Stimulated activated effector memory CD8-positive, alpha-beta T cell treated with anti-CD3 and anti-CD28 coated beads, Interleukin-12 subunit alpha, Interleukin-12 subunit beta, amount 100 ng/mL, for 72 hours (primary cell): Measurements from ENCODE around the gene PLA2G15.

Source experiments
- ATAC-seq: fragments of 150-1000 bp; cut with Tn5 transposase; 2 replicates; pipeline ENCODE4 v1.10.0; 2021
- DNase-seq, 2 donors: peaks; one replicate each; pipeline ENCODE4 v3.0.0; 2021 to 2022; ENCODE audit warnings: low spot score in 2 of 2
- H3K27ac Mint-ChIP-seq: one replicate; pipeline ENCODE4 v1.8.0; 2022; ENCODE audit warnings: mild to moderate bottlenecking, mixed read lengths
- H3K36me3 Mint-ChIP-seq: one replicate; pipeline ENCODE4 v1.8.0; 2022; ENCODE audit warnings: mild to moderate bottlenecking, mixed read lengths
- H3K4me1 Mint-ChIP-seq: one replicate; pipeline ENCODE4 v1.8.0; 2022; ENCODE audit warnings: mixed read lengths
- H3K4me3 Mint-ChIP-seq: one replicate; pipeline ENCODE4 v1.8.0; 2022; ENCODE audit warnings: mild to moderate bottlenecking, mixed read lengths
- H3K9me3 Mint-ChIP-seq: one replicate; pipeline ENCODE4 v1.8.0; 2022; ENCODE audit warnings: mixed read lengths

The PLA2G15 gene

GRCh38 chr16:68228652-68229051, 16.5 kb upstream of the PLA2G15 start:
- H3K4me3 Mint-ChIP-seq: no peak overlapping the region
- H3K4me1 Mint-ChIP-seq: peaks cover 35% of the 10 kb centered on the region
- ATAC-seq: no peak
- no peak overlapping the region for H3K27ac Mint-ChIP-seq
- H3K36me3 Mint-ChIP-seq: peaks cover 91% of the 10 kb centered on the region
- H3K9me3 Mint-ChIP-seq: no peaks in the 10 kb centered on the region
- DNase-seq: no peak

GRCh38 chr16:68229431-68230175, 15.6 kb upstream of the PLA2G15 start:
- Mint-ChIP-seq H3K27ac (peak overlapping the region; percentile 74), H3K36me3 (peaks cover 82% of the 10 kb centered on the region), H3K4me1 (peaks cover 39% of the 10 kb centered on the region), H3K9me3 (no peaks in the 10 kb centered on the region), H3K4me3 (no peak overlapping the region)
- peak in 1 of 2 donors; percentile 74 for DNase-seq
- no peak for ATAC-seq

- peaks cover 41% of the 10 kb centered on the region for H3K4me1 Mint-ChIP-seq
- ATAC-seq (no peak), DNase-seq (no peak)
- peaks cover 76% of the 10 kb centered on the region for H3K36me3 Mint-ChIP-seq
- H3K27ac Mint-ChIP-seq: peak overlapping the region; percentile 74
- H3K9me3 Mint-ChIP-seq: no peaks in the 10 kb centered on the region
- no peak overlapping the region for H3K4me3 Mint-ChIP-seq
Measured at GRCh38 chr16:68230176-68230571, 15.0 kb upstream of the PLA2G15 start.

GRCh38 chr16:68230956-68231355, 14.2 kb upstream of the PLA2G15 start:
- no peak for DNase-seq
- ATAC-seq: no peak
- Mint-ChIP-seq H3K4me1 (peaks cover 33% of the 10 kb centered on the region), H3K27ac (peak overlapping the region; percentile 23), H3K9me3 (no peaks in the 10 kb centered on the region), H3K4me3 (no peak overlapping the region), H3K36me3 (peaks cover 68% of the 10 kb centered on the region)

GRCh38 chr16:68231384-68232136, 13.6 kb upstream of the PLA2G15 start:
- Mint-ChIP-seq H3K36me3 (peaks cover 68% of the 10 kb centered on the region), H3K27ac (peak overlapping the region; percentile 29), H3K4me1 (peaks cover 34% of the 10 kb centered on the region), H3K4me3 (no peak overlapping the region), H3K9me3 (no peaks in the 10 kb centered on the region)
- no peak for DNase-seq
- ATAC-seq: no peak

- no peak for DNase-seq
- H3K36me3 Mint-ChIP-seq: peaks cover 66% of the 10 kb centered on the region
- H3K4me3 Mint-ChIP-seq: no peak overlapping the region
- H3K9me3 Mint-ChIP-seq: no peaks in the 10 kb centered on the region
- H3K27ac Mint-ChIP-seq: peak overlapping the region; percentile 29
- peaks cover 34% of the 10 kb centered on the region for H3K4me1 Mint-ChIP-seq
- no peak for ATAC-seq
Measured at GRCh38 chr16:68232335-68232734, 12.8 kb upstream of the PLA2G15 start.

GRCh38 chr16:68233085-68233834, 11.9 kb upstream of the PLA2G15 start:
- Mint-ChIP-seq H3K27ac (peak overlapping the region; percentile 29), H3K9me3 (no peaks in the 10 kb centered on the region), H3K4me3 (no peak overlapping the region), H3K36me3 (peaks cover 57% of the 10 kb centered on the region), H3K4me1 (peaks cover 33% of the 10 kb centered on the region)
- DNase-seq: no peak
- ATAC-seq: peak; percentile 44

GRCh38 chr16:68233835-68234187, 11.4 kb upstream of the PLA2G15 start:
- Mint-ChIP-seq H3K4me1 (peaks cover 38% of the 10 kb centered on the region), H3K36me3 (peaks cover 52% of the 10 kb centered on the region), H3K9me3 (no peaks in the 10 kb centered on the region), H3K27ac (peak overlapping the region; percentile 1), H3K4me3 (no peak overlapping the region)
- no peak for ATAC-seq
- no peak for DNase-seq

GRCh38 chr16:68234188-68235107, 10.7 kb upstream of the PLA2G15 start:
- H3K9me3 Mint-ChIP-seq: no peaks in the 10 kb centered on the region
- peak overlapping the region; percentile 1 for H3K27ac Mint-ChIP-seq
- DNase-seq (peak in 1 of 2 donors; percentile 59), ATAC-seq (no peak)
- peaks cover 46% of the 10 kb centered on the region for H3K36me3 Mint-ChIP-seq
- H3K4me3 Mint-ChIP-seq: no peak overlapping the region
- peaks cover 41% of the 10 kb centered on the region for H3K4me1 Mint-ChIP-seq

- no peak overlapping the region for H3K4me3 Mint-ChIP-seq
- H3K9me3 Mint-ChIP-seq: no peaks in the 10 kb centered on the region
- H3K36me3 Mint-ChIP-seq: peaks cover 38% of the 10 kb centered on the region
- H3K27ac Mint-ChIP-seq: peak overlapping the region; percentile 1
- ATAC-seq: no peak
- peaks cover 46% of the 10 kb centered on the region for H3K4me1 Mint-ChIP-seq
- DNase-seq: no peak
Measured at GRCh38 chr16:68235108-68235886, 9.9 kb upstream of the PLA2G15 start.

- peak within 1 kb of the TSS; percentile 98 for H3K4me3 Mint-ChIP-seq
- H3K9me3 Mint-ChIP-seq: no peaks in the 10 kb centered on the region
- peaks cover 33% of the 10 kb centered on the region for H3K36me3 Mint-ChIP-seq
- no peak for ATAC-seq
- no peak for DNase-seq
- H3K4me1 Mint-ChIP-seq: peaks cover 46% of the 10 kb centered on the region
- H3K27ac Mint-ChIP-seq: peak within 1 kb of the TSS; percentile 94
Measured at GRCh38 chr16:68235887-68236136, 9.4 kb upstream of the PLA2G15 start, which contains the start of gene ESRP2. ESRP2 (minus strand) TSS chr16:68236127; CDS start chr16:68236045, 82 bp downstream.

GRCh38 chr16:68236137-68236825, 8.9 kb upstream of the PLA2G15 start:
- peak; percentile 1 for ATAC-seq
- peak overlapping the region; percentile 94 for H3K27ac Mint-ChIP-seq
- no peaks in the 10 kb centered on the region for H3K9me3 Mint-ChIP-seq
- no peak for DNase-seq
- H3K36me3 Mint-ChIP-seq: peaks cover 28% of the 10 kb centered on the region
- H3K4me1 Mint-ChIP-seq: peaks cover 46% of the 10 kb centered on the region
- H3K4me3 Mint-ChIP-seq: peak overlapping the region; percentile 98

- H3K36me3 Mint-ChIP-seq: peaks cover 25% of the 10 kb centered on the region
- DNase-seq (peak in 1 of 2 donors; percentile 58), ATAC-seq (peak; percentile 22)
- peaks cover 46% of the 10 kb centered on the region for H3K4me1 Mint-ChIP-seq
- no peaks in the 10 kb centered on the region for H3K9me3 Mint-ChIP-seq
- peak overlapping the region; percentile 98 for H3K4me3 Mint-ChIP-seq
- H3K27ac Mint-ChIP-seq: peak overlapping the region; percentile 94
Measured at GRCh38 chr16:68236826-68237242, 8.3 kb upstream of the PLA2G15 start.
